Adrenal gland (tissue), 12 donors: ENCODE data around the gene UST. TPM values are rescaled to one million over a fixed set of nuclear protein-coding genes. Genes with fewer than 3 reads are reported as not detected.
A peak's percentile ranks its signal among the peaks of the same experiment; 100 is the strongest.

ENCODE experiments used
- DNase-seq, 7 donors: peaks; one replicate each; pipeline ENCODE4 v3.0.0-alpha.2; 2019 to 2020
- H3K27ac ChIP-seq, 5 donors: fragments of 200-600 bp; sonication (generic) in 4 of 5; 1 replicate in 3 of 5; 2 replicates in 2 of 5; pipeline versions ENCODE4 v1.5.1 to v1.8.0; 2016 to 2020; ENCODE audit warnings: mild to moderate bottlenecking in 1 of 5
- H3K27me3 ChIP-seq: fragments of 200-600 bp; 2 replicates; pipeline ENCODE4 v1.8.0; 2021
- H3K36me3 ChIP-seq, 2 donors: fragments of 200-600 bp; replicated peaks in 1 of 2; 1 replicate in 1 of 2; 2 replicates in 1 of 2; pipeline versions ENCODE4 v1.5.1 to v1.8.0; 2018 to 2022
- H3K4me1 ChIP-seq, 2 donors: fragments of 200-600 bp; replicated peaks in 1 of 2; 1 replicate in 1 of 2; 2 replicates in 1 of 2; pipeline versions ENCODE4 v1.5.1 to v1.8.0; 2018 to 2021
- H3K4me3 ChIP-seq, 4 donors: fragments of 200-600 bp; sonication (generic) in 3 of 4; one replicate each; pipeline ENCODE4 v1.5.1; 2016 to 2018
- H3K9me3 ChIP-seq, 3 donors: fragments of 200-600 bp; sonication (generic) in 1 of 3; replicated peaks in 1 of 3; 1 replicate in 2 of 3; 2 replicates in 1 of 3; pipeline versions ENCODE4 v1.5.1 to v1.8.0; 2016 to 2021
- POLR2A ChIP-seq, 2 donors: fragments of 450-650 bp; IDR thresholded peaks; one replicate each; pipeline ENCODE4 v1.6.1; 2017; ENCODE audit warnings: antibody characterized with exemption in 2 of 2, mild to moderate bottlenecking in 2 of 2, moderate library complexity in 1 of 2
- WGBS, 4 donors: extraction: QIAGEN DNeasy Blood & Tissue Kit in 2 of 4; methylation state at CpG; one replicate each; pipeline versions ENCODE4 v1.1.5 to v1.1.7; 2013 to 2017; 5-methylcytosine and 5-hydroxymethylcytosine counted together
- intact Hi-C, 2 donors: fragments of 100-400 bp; cut with DNase I; formaldehyde crosslinking; loops; one replicate each; pipeline versions ENCODE4 v1.14.1 to v1.15.0; 2022 to 2023
- polyA plus RNA-seq, 3 donors: library from polyadenylated mRNA; stranded (reverse); fragments of 200-250 nt in 2 of 3; fragments of 350-450 nt in 1 of 3; fragmentation: Illumina TruSeq in 1 of 3; extraction: RNeasy Lipid Tissue Mini Kit (QIAGEN cat#74804) in 1 of 3; gene quantifications; one replicate each; pipeline ENCODE4 v1.2.3, GENCODE V29; 2013 to 2014
- total RNA-seq, 9 donors: library from RNA; depleted of rRNA in 4 of 9; stranded (reverse); fragments of >200 nt in 4 of 9; fragments of 120-200 nt in 1 of 9; fragmentation: NEBNext Ultra II Directional in 1 of 9; extraction: Animal tissue kit (Norgen Biotek cat#: 25700) in 1 of 9; gene quantifications; one replicate each; pipeline versions ENCODE4 v1.1.0 to v1.2.4, GENCODE V29; 2013 to 2023
- TF ChIP-seq, protein P1 (sequence below), 6 experiments: fragments of 450-650 bp in 4 of 6; fragments of 200-600 bp in 2 of 6; sonication (generic) in 1 of 6; IDR thresholded peaks; 1 replicate in 5 of 6; 2 replicates in 1 of 6; pipeline versions ENCODE4 v1.5.1 to v1.8.0; 2016 to 2021; ENCODE audit warnings: antibody characterized with exemption in 6 of 6, mild to moderate bottlenecking in 2 of 6, moderate library complexity in 1 of 6
- donor health status: healthy with polysubstance abuse.
- donor health status: Bipolar disorder and iron deficiency.
- donor health status: DM: yes; HTN: yes; CAD: no.
- donor health status: DM: no; HTN: no; CAD: no.
- donor health status: DM: no; HTN: no; CAD: no.
- donor health status: DM: yes; HTN: yes; CAD: no.

UST gene
- total and polyA plus RNA-seq, 12 donors: 5.9 to 37.4 (median 18.3) TPM

- no peak for DNase-seq
- H3K27me3 ChIP-seq: no peaks in the 10 kb centered on the region
- intact Hi-C loops: no loop called here
- 51 to 59% (median 53%) methylated on average over 3 of the region's 3 CpGs for WGBS, 4 donors
- no peaks in the 10 kb centered on the region for H3K36me3 ChIP-seq
- H3K9me3 ChIP-seq: no peaks in the 10 kb centered on the region
- peak overlapping the region in 3 of 5 donors; percentile 46 to 87 (median 62) for H3K27ac ChIP-seq
- H3K4me1 ChIP-seq: peaks cover 8 to 22% of the 10 kb centered on the region in 2 donors
- H3K4me3 ChIP-seq: no peak overlapping the region
- TF ChIP-seq POLR2A (IDR thresholded peaks at IDR 0.05): no peak
- TF ChIP-seq, protein P1, sequence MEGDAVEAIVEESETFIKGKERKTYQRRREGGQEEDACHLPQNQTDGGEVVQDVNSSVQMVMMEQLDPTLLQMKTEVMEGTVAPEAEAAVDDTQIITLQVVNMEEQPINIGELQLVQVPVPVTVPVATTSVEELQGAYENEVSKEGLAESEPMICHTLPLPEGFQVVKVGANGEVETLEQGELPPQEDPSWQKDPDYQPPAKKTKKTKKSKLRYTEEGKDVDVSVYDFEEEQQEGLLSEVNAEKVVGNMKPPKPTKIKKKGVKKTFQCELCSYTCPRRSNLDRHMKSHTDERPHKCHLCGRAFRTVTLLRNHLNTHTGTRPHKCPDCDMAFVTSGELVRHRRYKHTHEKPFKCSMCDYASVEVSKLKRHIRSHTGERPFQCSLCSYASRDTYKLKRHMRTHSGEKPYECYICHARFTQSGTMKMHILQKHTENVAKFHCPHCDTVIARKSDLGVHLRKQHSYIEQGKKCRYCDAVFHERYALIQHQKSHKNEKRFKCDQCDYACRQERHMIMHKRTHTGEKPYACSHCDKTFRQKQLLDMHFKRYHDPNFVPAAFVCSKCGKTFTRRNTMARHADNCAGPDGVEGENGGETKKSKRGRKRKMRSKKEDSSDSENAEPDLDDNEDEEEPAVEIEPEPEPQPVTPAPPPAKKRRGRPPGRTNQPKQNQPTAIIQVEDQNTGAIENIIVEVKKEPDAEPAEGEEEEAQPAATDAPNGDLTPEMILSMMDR (IDR thresholded peaks at IDR 0.05): no peak
These were observed 233.4 kb downstream of the UST start for GRCh38 chr6:148980234-148980633.

DNA sequence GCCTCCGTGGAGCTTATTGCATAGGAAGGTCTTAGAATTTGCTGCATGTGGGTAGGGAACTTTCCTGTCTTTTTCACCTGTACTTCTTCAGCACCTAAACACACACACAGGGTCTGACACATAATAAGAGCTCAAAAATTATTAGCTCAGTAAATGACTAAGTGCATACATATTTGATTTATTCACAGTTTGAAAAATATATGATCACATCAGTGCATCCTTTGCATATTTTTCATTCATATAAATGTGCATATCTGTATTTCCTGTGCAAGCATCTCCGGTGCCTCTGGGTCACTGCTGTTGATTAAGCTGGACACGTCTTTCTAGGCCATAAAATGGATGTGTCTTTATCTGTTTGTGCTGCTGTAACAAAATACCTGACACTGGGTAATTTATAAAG lies 234.7 kb downstream of the UST start:
- intact Hi-C loops: no loop called here
- 82 to 89% (median 85%) methylated on average over 3 of the region's 3 CpGs for WGBS, 4 donors

GRCh38 chr6:148983101-148983761 lies 236.4 kb downstream of the UST start:
- no peaks in the 10 kb centered on the region for H3K9me3 ChIP-seq
- WGBS, 4 donors: 51 to 54% (median 52%) methylated on average over 9 of the region's 9 CpGs
- H3K27me3 ChIP-seq: no peaks in the 10 kb centered on the region
- H3K4me1 ChIP-seq: peaks cover 8 to 22% of the 10 kb centered on the region in 2 donors
- peak in 4 of 7 donors; percentile 44 to 61 (median 52) for DNase-seq
- TF ChIP-seq, protein P1 (IDR thresholded peaks at IDR 0.05): no peak
- TF ChIP-seq POLR2A (IDR thresholded peaks at IDR 0.05): peak in 1 of 2 donors; percentile 71
- intact Hi-C loops: no loop called here
- peak overlapping the region; percentile 35 to 80 (median 75) for H3K27ac ChIP-seq
- H3K36me3 ChIP-seq: no peaks in the 10 kb centered on the region
- no peak overlapping the region for H3K4me3 ChIP-seq

More for the DNA sequence above, 234.7 kb downstream of the UST start:
- no peak for DNase-seq
- Histone ChIP-seq H3K36me3 (no peaks in the 10 kb centered on the region), H3K4me3 (no peak overlapping the region), H3K27ac (no peak overlapping the region), H3K4me1 (peaks cover 8 to 22% of the 10 kb centered on the region in 2 donors), H3K27me3 (no peaks in the 10 kb centered on the region), H3K9me3 (no peaks in the 10 kb centered on the region)
- TF ChIP-seq, protein P1 (IDR thresholded peaks at IDR 0.05): no peak
- TF ChIP-seq POLR2A (IDR thresholded peaks at IDR 0.05): no peak

GRCh38 chr6:148983966-148984365 lies 237.1 kb downstream of the UST start:
- Histone ChIP-seq H3K36me3 (no peaks in the 10 kb centered on the region), H3K27ac (peak overlapping the region in 4 of 5 donors; percentile 35 to 80 (median 74)), H3K4me1 (peaks cover 8 to 22% of the 10 kb centered on the region in 2 donors), H3K27me3 (no peaks in the 10 kb centered on the region), H3K4me3 (no peak overlapping the region), H3K9me3 (no peaks in the 10 kb centered on the region)
- no peak for DNase-seq
- intact Hi-C loops: no loop called here
- TF ChIP-seq, protein P1 (IDR thresholded peaks at IDR 0.05): no peak
- no peak for TF ChIP-seq POLR2A (IDR thresholded peaks at IDR 0.05)
- 74 to 79% (median 77%) methylated on average over 2 of the region's 2 CpGs for WGBS, 4 donors
